Astrocyte of the cerebellum (primary cell): Measurements from ENCODE around the gene DMGDH.

Source experiments
- DNase-seq: peaks from one replicate; pipeline ENCODE4 v3.0.0-alpha.2; 2011; ENCODE audit warnings: low read depth
- H3K4me3 ChIP-seq: 2 replicates; pipeline ENCODE4 v1.5.1; 2011; ENCODE audit warnings: mild to moderate bottlenecking, low read depth, low read length, moderate library complexity
- in situ Hi-C: cut with HindIII; loops from 2 replicates; pipeline ENCODE4 v1.10.0; 2017; ENCODE audit warnings: low sequenced_read_pairs
- TF ChIP-seq, protein P1 (sequence below): IDR thresholded peaks from 2 replicates; pipeline ENCODE4 v1.5.1; 2012; ENCODE audit warnings: low read length, low read depth, moderate library complexity, mild to moderate bottlenecking; ENCODE audit errors: missing control alignments

Gene DMGDH

GRCh38 chr5:79011869-79012268, 57.6 kb downstream of the DMGDH start:
- no peak overlapping the region for H3K4me3 ChIP-seq
- in situ Hi-C loops, result no loop called here
- DNase-seq, result no peak
- TF ChIP-seq, protein P1, sequence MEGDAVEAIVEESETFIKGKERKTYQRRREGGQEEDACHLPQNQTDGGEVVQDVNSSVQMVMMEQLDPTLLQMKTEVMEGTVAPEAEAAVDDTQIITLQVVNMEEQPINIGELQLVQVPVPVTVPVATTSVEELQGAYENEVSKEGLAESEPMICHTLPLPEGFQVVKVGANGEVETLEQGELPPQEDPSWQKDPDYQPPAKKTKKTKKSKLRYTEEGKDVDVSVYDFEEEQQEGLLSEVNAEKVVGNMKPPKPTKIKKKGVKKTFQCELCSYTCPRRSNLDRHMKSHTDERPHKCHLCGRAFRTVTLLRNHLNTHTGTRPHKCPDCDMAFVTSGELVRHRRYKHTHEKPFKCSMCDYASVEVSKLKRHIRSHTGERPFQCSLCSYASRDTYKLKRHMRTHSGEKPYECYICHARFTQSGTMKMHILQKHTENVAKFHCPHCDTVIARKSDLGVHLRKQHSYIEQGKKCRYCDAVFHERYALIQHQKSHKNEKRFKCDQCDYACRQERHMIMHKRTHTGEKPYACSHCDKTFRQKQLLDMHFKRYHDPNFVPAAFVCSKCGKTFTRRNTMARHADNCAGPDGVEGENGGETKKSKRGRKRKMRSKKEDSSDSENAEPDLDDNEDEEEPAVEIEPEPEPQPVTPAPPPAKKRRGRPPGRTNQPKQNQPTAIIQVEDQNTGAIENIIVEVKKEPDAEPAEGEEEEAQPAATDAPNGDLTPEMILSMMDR, result no peak

DNA sequence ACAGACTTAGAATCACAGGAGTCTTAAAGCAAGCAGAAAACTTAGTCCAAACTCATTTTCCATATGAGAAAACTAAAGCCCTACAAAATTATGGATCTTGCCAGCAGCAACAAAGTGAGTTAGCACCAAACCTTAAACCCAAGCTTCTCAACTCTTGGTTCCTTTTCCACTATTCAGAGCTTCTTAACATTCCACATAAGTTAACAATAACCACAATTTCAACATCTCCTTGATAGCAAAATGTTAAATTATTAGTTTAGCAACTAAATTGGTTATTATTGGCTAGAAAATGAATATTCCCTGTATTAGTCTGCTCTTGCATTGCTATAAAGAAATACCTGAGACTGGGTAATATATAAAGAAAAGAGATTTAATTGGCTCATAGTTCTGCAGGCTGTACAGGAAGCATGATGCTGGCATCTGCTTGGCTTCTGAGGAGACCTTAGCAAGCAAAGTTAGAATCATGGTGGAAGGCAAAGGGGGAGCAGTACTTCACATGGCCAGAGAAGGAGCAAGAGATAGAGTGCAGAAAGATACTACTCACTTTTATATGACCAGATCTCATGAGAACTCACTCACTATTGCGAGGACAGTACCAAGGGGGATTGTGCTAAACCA, 58.1 kb downstream of the DMGDH start:
- no peak for DNase-seq
- in situ Hi-C loops, result no loop called here
- TF ChIP-seq, protein P1, result no peak
- H3K4me3 ChIP-seq, result no peak overlapping the region

- no peak overlapping the region for H3K4me3 ChIP-seq
- DNase-seq, result no peak
- in situ Hi-C loops, result no loop called here
- TF ChIP-seq, protein P1, result no peak
Observed at GRCh38 chr5:79008362-79008761, 61.1 kb downstream of the DMGDH start.

DNA sequence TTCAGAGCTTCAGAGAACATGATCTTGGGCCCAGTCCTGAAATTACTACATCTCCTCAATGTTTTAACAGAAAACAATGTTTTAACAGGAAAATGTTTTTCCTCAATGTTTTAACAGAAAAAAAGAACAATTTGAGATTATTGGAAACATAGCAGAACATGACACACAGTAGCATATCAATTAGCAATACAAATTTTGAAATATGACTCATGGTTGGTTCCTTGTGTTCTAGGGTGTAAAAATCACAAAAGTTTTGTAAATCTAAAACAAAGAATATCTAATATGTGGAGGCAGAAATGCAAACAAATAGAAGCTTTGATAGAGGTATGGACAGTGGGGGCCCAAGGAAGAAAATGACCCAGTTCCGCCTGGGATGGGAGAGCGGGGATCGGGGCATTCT, 61.6 kb downstream of the DMGDH start:
- in situ Hi-C loops, result no loop called here
- TF ChIP-seq, protein P1, result no peak
- DNase-seq, result no peak
- H3K4me3 ChIP-seq, result no peak overlapping the region

DNA sequence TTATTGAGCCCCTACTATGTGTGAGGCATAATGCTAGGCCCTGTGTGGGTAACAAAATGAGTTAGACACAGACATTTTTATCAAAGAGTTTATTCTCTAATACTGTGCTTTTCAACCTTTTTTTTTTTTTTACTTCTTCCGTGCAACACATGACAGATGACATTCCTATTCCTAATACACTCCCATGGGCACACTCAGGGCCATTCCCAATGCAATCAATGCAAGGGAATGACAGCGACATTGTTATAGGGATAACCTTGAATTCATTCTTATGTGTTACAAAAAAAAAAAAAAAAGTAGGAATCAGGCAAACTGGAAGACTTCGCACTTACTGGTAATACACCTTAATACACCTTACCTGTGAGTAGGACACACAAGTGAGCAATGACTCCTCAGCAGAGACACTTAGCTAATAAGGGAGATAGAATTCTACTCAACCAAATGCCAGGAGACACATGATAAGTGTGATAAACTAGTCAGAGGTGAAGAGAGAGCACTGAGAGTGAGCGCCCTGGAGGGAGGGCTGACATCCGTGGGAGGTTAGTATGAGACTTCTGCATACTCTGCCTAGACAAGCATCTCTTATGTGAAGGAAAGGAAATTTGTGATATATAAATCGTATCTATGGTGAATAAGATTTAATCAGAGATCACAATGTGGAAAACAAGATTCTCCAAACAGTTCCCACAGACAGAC, 63.4 kb downstream of the DMGDH start:
- no peak overlapping the region for H3K4me3 ChIP-seq
- TF ChIP-seq, protein P1, result no peak
- no peak for DNase-seq
- in situ Hi-C loops, result no loop called here

DNA sequence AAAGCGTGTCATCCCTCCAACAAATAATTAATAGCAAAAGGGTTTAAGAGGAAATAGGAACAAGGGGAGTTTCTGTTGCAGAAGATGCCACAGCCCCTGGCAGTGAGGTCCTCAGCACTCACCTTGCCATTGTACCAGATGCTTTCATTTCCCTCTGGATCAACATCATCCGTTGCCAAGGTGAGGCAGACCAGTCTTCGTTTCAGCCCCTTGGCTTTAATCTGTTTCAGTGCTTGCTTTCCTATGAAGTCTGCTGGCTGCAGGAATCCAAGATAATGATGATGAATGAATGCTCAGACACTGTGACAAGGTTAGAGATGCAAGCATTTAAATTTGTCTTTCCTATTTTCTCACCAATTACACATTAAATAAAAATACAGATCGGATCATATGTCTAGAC, 64.3 kb downstream of the DMGDH start:
- no peak overlapping the region for H3K4me3 ChIP-seq
- TF ChIP-seq, protein P1, result no peak
- no peak for DNase-seq
- in situ Hi-C loops, result no loop called here
